Erythroblast (primary cell): ENCODE results near the gene SHISA8.

ENCODE experiments used
- GATA1 ChIP-seq: IDR thresholded peaks from 2 replicates; pipeline ENCODE4 v1.6.1; 2011; ENCODE audit warnings: low read depth, mild to moderate bottlenecking, control low read depth, low read length, moderate library complexity
- POLR2A ChIP-seq: IDR thresholded peaks from 2 replicates; pipeline ENCODE4 v1.6.1; 2011; ENCODE audit warnings: mild to moderate bottlenecking, low read length

DNA sequence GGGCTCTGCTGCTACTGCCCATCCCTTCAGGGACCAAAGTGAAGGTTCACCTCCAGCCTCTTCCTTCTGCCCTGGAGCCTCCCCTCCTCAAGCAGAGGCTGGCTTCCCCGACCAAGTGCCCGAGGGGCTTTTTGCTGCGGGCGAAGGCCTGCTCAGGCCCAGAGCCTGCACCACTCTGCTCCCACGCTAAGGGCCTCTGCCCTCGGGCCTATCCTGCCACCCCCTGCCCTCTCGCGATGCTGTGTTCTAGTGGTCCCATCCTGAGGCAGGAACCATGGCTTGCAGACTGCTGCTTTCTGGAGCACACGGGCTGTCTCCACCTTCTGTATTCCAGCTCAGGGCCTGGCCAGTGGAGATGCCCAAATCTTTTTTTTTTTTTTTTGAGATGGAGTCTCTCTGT lies 20.6 kb upstream of the SHISA8 start:
- TF ChIP-seq POLR2A (no peak), GATA1 (no peak)
